SH-SY5Y (cell line): Measurements from ENCODE around the gene NLRC3.

ENCODE experiments used
- GATA2 ChIP-seq: IDR thresholded peaks from 2 replicates; pipeline ENCODE4 v1.6.1; 2011; ENCODE audit warnings: mild to moderate bottlenecking, low read depth, low read length
- GATA3 ChIP-seq: IDR thresholded peaks from 2 replicates; pipeline ENCODE4 v1.6.1; 2011; ENCODE audit warnings: low read depth, mild to moderate bottlenecking, low read length, moderate library complexity

The NLRC3 gene

GRCh38 chr16:3577302-3577752 lies at the start of gene NLRC3:
TSS of gene NLRC3 (minus strand) at chr16:3577403. CDS start at chr16:3565036, 12,367 bp downstream.
- no peak for TF ChIP-seq GATA2
- TF ChIP-seq GATA3 = no peak

GRCh38 chr16:3625911-3626732 lies 48.9 kb upstream of the NLRC3 start:
- TF ChIP-seq GATA2 = no peak
- TF ChIP-seq GATA3 = no peak

GRCh38 chr16:3625331-3625730 lies 48.1 kb upstream of the NLRC3 start:
- no peak for TF ChIP-seq GATA3
- no peak for TF ChIP-seq GATA2

GRCh38 chr16:3623642-3624041 lies 46.4 kb upstream of the NLRC3 start:
- TF ChIP-seq GATA2 (no peak), GATA3 (no peak)

- TF ChIP-seq GATA2 (no peak), GATA3 (no peak)
Measured at GRCh38 chr16:3618769-3619141, 41.6 kb upstream of the NLRC3 start.

GRCh38 chr16:3612510-3613466 lies 35.6 kb upstream of the NLRC3 start:
- TF ChIP-seq GATA2 (no peak), GATA3 (no peak)

- no peak for TF ChIP-seq GATA3
- no peak; the same call in 1 of the 2 replicates for TF ChIP-seq GATA2
Measured at GRCh38 chr16:3611146-3611975, 34.2 kb upstream of the NLRC3 start, which contains the start of gene SLX4. TSS of gene SLX4 (minus strand) at chr16:3611606. CDS start at chr16:3608964, 2,642 bp downstream.

GRCh38 chr16:3610698-3611145 lies 33.5 kb upstream of the NLRC3 start:
- no peak for TF ChIP-seq GATA2
- no peak for TF ChIP-seq GATA3

- TF ChIP-seq GATA3 (no peak), GATA2 (no peak)
Measured at GRCh38 chr16:3609895-3610697, 32.9 kb upstream of the NLRC3 start.

- TF ChIP-seq GATA2 (no peak), GATA3 (no peak)
Measured at GRCh38 chr16:3608069-3608468, 30.9 kb upstream of the NLRC3 start.

- no peak for TF ChIP-seq GATA3
- no peak for TF ChIP-seq GATA2
Measured at GRCh38 chr16:3607634-3608033, 30.4 kb upstream of the NLRC3 start.

GRCh38 chr16:3607161-3607560 lies 30.0 kb upstream of the NLRC3 start:
- TF ChIP-seq GATA3 (no peak), GATA2 (no peak)

- TF ChIP-seq GATA2 (no peak), GATA3 (no peak)
Measured at GRCh38 chr16:3606441-3606840, 29.2 kb upstream of the NLRC3 start.
